Activated CD4-positive, alpha-beta T cell treated with anti-CD3 and anti-CD28 coated beads, Interleukin-2, amount 10 ng/mL, durations not matched to agents 24 days and 14 days (primary cell): ENCODE data around the gene HEXA. TPM values are rescaled to one million over a fixed set of nuclear protein-coding genes. Genes with fewer than 3 reads are reported as not detected.

Experiments
- DNase-seq: peaks from one replicate; pipeline ENCODE4 v3.0.0; 2022
- H3K27ac Mint-ChIP-seq: one replicate; pipeline ENCODE4 v1.8.0; 2022; ENCODE audit warnings: mild to moderate bottlenecking, mixed read lengths
- H3K27me3 Mint-ChIP-seq: one replicate; pipeline ENCODE4 v1.8.0; 2022; ENCODE audit warnings: mixed read lengths
- H3K36me3 Mint-ChIP-seq: one replicate; pipeline ENCODE4 v1.8.0; 2022; ENCODE audit warnings: low read depth, mild to moderate bottlenecking, mixed read lengths
- H3K4me1 Mint-ChIP-seq: one replicate; pipeline ENCODE4 v1.8.0; 2021; ENCODE audit warnings: mixed read lengths
- H3K4me3 Mint-ChIP-seq: one replicate; pipeline ENCODE4 v1.8.0; 2022; ENCODE audit warnings: mild to moderate bottlenecking, moderate library complexity, mixed read lengths
- H3K9me3 Mint-ChIP-seq: one replicate; pipeline ENCODE4 v1.8.0; 2021; ENCODE audit warnings: mixed read lengths
- intact Hi-C: fragments of 100-400 bp; cut with micrococcal nuclease; formaldehyde crosslinking; loops from one replicate; pipeline ENCODE4 v1.15.1; 2023
- total RNA-seq: library from RNA; stranded (reverse); gene quantifications from 2 replicates; pipeline ENCODE4 v1.2.3, GENCODE V29; 2022

Gene HEXA
- total RNA-seq, 1 donor from 2014 or later, result 54.3 TPM

DNA sequence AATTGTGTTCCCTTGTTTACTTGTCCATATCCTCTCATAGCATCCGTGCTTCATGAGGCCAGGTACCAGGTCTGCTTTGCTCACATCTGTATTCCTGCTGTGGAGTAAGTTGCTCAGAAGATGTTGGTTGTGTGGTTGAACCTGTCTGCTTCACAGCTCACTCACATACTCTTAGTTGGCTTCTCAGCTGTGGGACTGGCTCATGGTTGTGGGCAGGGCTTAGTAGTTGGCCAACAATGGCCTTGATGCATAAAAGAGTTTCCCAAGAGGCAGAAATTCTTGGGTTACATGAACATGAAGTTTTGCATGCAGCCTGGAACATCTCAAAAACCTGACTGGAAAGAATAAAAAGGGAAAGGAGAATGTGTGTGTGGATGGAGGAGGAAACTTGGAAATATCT, 72.9 kb downstream of the HEXA start:
- Mint-ChIP-seq H3K27me3 (no peaks in the 10 kb centered on the region), H3K36me3 (no peaks in the 10 kb centered on the region), H3K9me3 (no peaks in the 10 kb centered on the region), H3K27ac (no peak overlapping the region), H3K4me1 (peaks cover 8% of the 10 kb centered on the region), H3K4me3 (no peak overlapping the region)
- intact Hi-C loops, result no loop called here
- no peak for DNase-seq

Other genes starting within 250 kb of the HEXA start
- gene GRAMD2A, start 178.2 kb downstream of the HEXA start, total RNA-seq, result 0.21 TPM in 1 of 2 replicates, not detected in the other
- 2,437 and 2,525 TPM in 2 replicates for gene PKM, start 144.8 kb downstream of the HEXA start, total RNA-seq
- gene PARP6, start 103.5 kb downstream of the HEXA start, total RNA-seq, result 69.7 and 78.6 TPM in 2 replicates
- gene CELF6, start 55.9 kb downstream of the HEXA start, total RNA-seq, result 0.19 and 0.21 TPM in 2 replicates
- gene TMEM202, start 22.3 kb upstream of the HEXA start, total RNA-seq, result not detected in 2 replicates
- 140 and 141 TPM in 2 replicates for gene ARIH1, start 98.3 kb upstream of the HEXA start, total RNA-seq